ENCODE data around the gene CHST8. TPM values are rescaled to one million over a fixed set of nuclear protein-coding genes. Genes with fewer than 3 reads are reported as not detected.
A peak's percentile ranks its signal among the peaks of the same experiment; 100 is the strongest.

Gene CHST8
- polyA plus RNA-seq, 3 donors = not detected

GRCh38 chr19:33801411-33801810 is 179.7 kb downstream of the CHST8 start:
- peaks cover 59 to 73% of the 10 kb centered on the region in 2 donors for H3K36me3 Mint-ChIP-seq
- TF ChIP-seq CTCF (IDR thresholded peaks at IDR 0.05) = no peak
- DNase-seq = no peak

GRCh38 chr19:33802001-33802400 is 180.2 kb downstream of the CHST8 start:
- Mint-ChIP-seq H3K4me3 (no peak overlapping the region), H3K9me3 (no peaks in the 10 kb centered on the region), H3K27ac (peak overlapping the region in 3 of 7 donors; percentile 26 to 68 (median 32)), H3K4me1 (peaks cover 13% of the 10 kb centered on the region), H3K27me3 (ENCODE audit: low read depth in 3 of 3) (peaks cover 0 to 11% (median 5%) of the 10 kb centered on the region in 3 donors), H3K36me3 (peaks cover 65 to 78% of the 10 kb centered on the region in 2 donors)
- no peaks in the 10 kb centered on the region for H3K27me3 ChIP-seq (ENCODE audit: control insufficient read depth in 2 of 2, insufficient read depth in 2 of 2, low read length in 2 of 2)
- H3K27ac ChIP-seq (ENCODE audit: low read depth in 1 of 2, low read length in 2 of 2) = no peak overlapping the region
- H3K4me3 ChIP-seq (replicated peaks in 1 of 3; ENCODE audit: low read depth in 2 of 3, low read length in 3 of 3) = no peak overlapping the region
- H3K9ac ChIP-seq (ENCODE audit: insufficient read depth, low read length, poor library complexity, severe bottlenecking) = no peak overlapping the region
- no peak overlapping the region for H2AFZ ChIP-seq (ENCODE audit: insufficient read depth, low read depth, low read length, poor library complexity, severe bottlenecking)
- no peaks in the 10 kb centered on the region for H3K79me2 ChIP-seq (ENCODE audit: insufficient read depth, low read length)
- no peaks in the 10 kb centered on the region for H3K9me3 ChIP-seq (replicated peaks in 1 of 2; ENCODE audit: control insufficient read depth in 1 of 2, insufficient read depth in 1 of 2, low read length in 2 of 2)
- intact Hi-C loops (cut with micrococcal nuclease) = no loop called here
- no peaks in the 10 kb centered on the region for H4K20me1 ChIP-seq (ENCODE audit: insufficient read depth, low read length)
- WGBS (ENCODE audit: insufficient coverage) = 99% methylated on average over 10 of the region's 10 CpGs
- DNase-seq = no peak
- no peak for TF ChIP-seq CTCF (IDR thresholded peaks at IDR 0.05)
- no peak overlapping the region for H3K4me2 ChIP-seq (replicated peaks; ENCODE audit: extremely low read depth, low read length, poor library complexity, severe bottlenecking)
- H3K36me3 ChIP-seq (replicated peaks in 1 of 2; ENCODE audit: control insufficient read depth in 1 of 2, insufficient read depth in 2 of 2, low read length in 2 of 2) = peaks cover 60 to 78% of the 10 kb centered on the region in 2 donors
- H3K4me1 ChIP-seq (ENCODE audit: control insufficient read depth in 1 of 2, insufficient read depth in 2 of 2, low read length in 2 of 2) = peaks cover 9 to 10% of the 10 kb centered on the region in 2 donors

More at GRCh38 chr19:33801411-33801810, 179.7 kb downstream of the CHST8 start:
- H3K4me2 ChIP-seq (replicated peaks; ENCODE audit: extremely low read depth, low read length, poor library complexity, severe bottlenecking) = no peak overlapping the region
- Mint-ChIP-seq H3K4me1 (peaks cover 13% of the 10 kb centered on the region), H3K4me3 (no peak overlapping the region), H3K9me3 (no peaks in the 10 kb centered on the region), H3K27ac (no peak overlapping the region), H3K27me3 (ENCODE audit: low read depth in 3 of 3) (peaks cover 0 to 11% (median 5%) of the 10 kb centered on the region in 3 donors)
- H3K36me3 ChIP-seq (replicated peaks in 1 of 2; ENCODE audit: control insufficient read depth in 1 of 2, insufficient read depth in 2 of 2, low read length in 2 of 2) = peaks cover 54 to 72% of the 10 kb centered on the region in 2 donors
- H3K27me3 ChIP-seq (ENCODE audit: control insufficient read depth in 2 of 2, insufficient read depth in 2 of 2, low read length in 2 of 2) = no peaks in the 10 kb centered on the region
- peaks cover 9 to 12% of the 10 kb centered on the region in 2 donors for H3K4me1 ChIP-seq (ENCODE audit: control insufficient read depth in 1 of 2, insufficient read depth in 2 of 2, low read length in 2 of 2)
- intact Hi-C loops (cut with micrococcal nuclease) = no loop called here
- no peak overlapping the region for H3K9ac ChIP-seq (ENCODE audit: insufficient read depth, low read length, poor library complexity, severe bottlenecking)
- 100% methylated on average over 1 of the region's 5 CpGs for WGBS (ENCODE audit: insufficient coverage)
- no peaks in the 10 kb centered on the region for H4K20me1 ChIP-seq (ENCODE audit: insufficient read depth, low read length)
- H3K4me3 ChIP-seq (replicated peaks in 1 of 3; ENCODE audit: low read depth in 2 of 3, low read length in 3 of 3) = no peak overlapping the region
- H3K79me2 ChIP-seq (ENCODE audit: insufficient read depth, low read length) = no peaks in the 10 kb centered on the region
- H3K9me3 ChIP-seq (replicated peaks in 1 of 2; ENCODE audit: control insufficient read depth in 1 of 2, insufficient read depth in 1 of 2, low read length in 2 of 2) = no peaks in the 10 kb centered on the region
- H3K27ac ChIP-seq (ENCODE audit: low read depth in 1 of 2, low read length in 2 of 2) = no peak overlapping the region
- no peak overlapping the region for H2AFZ ChIP-seq (ENCODE audit: insufficient read depth, low read depth, low read length, poor library complexity, severe bottlenecking)

All from CD14-positive monocyte (primary cell).